ENCODE results near the gene CLIC5. TPM values are rescaled to one million over a fixed set of nuclear protein-coding genes. Genes with fewer than 3 reads are reported as not detected.

Gene CLIC5
- total RNA-seq, result 1 to 10 TPM in 3 of 4 donors, under 1 TPM in 1; 0.56 to 1.3 (median 1.2) TPM

DNA sequence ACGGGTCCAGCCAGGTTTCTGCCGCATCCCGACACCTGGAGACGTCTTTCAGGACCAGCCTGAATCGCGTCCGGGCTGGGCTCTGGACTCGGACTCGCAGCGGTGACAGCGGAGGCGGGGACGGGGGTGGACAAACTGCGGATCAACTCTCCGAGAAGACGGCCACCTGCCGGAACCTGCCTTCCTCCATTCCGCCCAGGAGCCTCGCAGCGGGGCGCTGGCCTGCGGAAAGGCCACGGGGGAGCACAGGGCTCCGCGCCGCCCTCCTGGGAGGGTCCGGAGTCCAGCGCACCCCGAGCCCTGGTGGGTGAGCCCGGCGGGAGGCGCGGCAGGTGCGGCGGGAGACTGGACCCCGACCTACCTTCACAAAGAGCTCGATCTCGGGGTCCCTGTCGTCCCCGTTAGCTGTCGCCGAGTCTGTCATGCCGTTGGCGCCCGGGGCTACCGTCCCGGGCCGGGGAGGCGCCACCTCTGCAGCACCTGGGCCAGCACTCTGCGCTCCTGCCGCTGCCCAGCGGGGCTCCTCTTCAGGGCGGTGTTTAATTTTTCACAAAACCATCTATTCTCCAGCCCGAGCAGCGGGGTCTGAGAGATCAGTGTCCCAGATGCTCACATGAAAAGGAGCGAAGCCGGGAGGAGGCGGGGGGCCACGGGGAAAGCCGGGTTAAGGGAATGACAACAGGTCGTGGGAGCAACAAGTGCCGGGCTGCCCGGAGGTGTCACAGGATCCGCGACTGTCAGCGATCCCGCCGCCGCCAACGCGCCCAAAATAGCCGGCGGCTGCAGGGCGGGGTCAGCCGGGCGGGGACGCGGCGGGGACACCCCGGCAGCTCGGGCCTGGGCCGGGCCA lies at the start of gene CLIC5:
TSS of gene CLIC5 (minus strand) at position 742 of the 850 bp plus-strand sequence. CDS start at position 424, 318 bp downstream.
- H3K9me3 ChIP-seq, result no peaks in the 10 kb centered on the region
- no peak for DNase-seq
- H3K36me3 ChIP-seq, result no peaks in the 10 kb centered on the region
- TF ChIP-seq POLR2A (IDR thresholded peaks at IDR 0.05), result peak in 1 of 4 donors; percentile 21
- TF ChIP-seq, protein P1, sequence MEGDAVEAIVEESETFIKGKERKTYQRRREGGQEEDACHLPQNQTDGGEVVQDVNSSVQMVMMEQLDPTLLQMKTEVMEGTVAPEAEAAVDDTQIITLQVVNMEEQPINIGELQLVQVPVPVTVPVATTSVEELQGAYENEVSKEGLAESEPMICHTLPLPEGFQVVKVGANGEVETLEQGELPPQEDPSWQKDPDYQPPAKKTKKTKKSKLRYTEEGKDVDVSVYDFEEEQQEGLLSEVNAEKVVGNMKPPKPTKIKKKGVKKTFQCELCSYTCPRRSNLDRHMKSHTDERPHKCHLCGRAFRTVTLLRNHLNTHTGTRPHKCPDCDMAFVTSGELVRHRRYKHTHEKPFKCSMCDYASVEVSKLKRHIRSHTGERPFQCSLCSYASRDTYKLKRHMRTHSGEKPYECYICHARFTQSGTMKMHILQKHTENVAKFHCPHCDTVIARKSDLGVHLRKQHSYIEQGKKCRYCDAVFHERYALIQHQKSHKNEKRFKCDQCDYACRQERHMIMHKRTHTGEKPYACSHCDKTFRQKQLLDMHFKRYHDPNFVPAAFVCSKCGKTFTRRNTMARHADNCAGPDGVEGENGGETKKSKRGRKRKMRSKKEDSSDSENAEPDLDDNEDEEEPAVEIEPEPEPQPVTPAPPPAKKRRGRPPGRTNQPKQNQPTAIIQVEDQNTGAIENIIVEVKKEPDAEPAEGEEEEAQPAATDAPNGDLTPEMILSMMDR (IDR thresholded peaks at IDR 0.05), result no peak
- 0 to 3% methylated on average over 5 to 12 of the region's 82 CpGs for WGBS, 2 donors
- H3K4me3 ChIP-seq, result peak within 1 kb of the TSS; percentile 25 to 72 (median 43)
- peaks cover 5 to 22% (median 10%) of the 10 kb centered on the region in 3 donors for H3K4me1 ChIP-seq
- peak within 1 kb of the TSS; percentile 3 to 74 (median 36) for H3K27ac ChIP-seq
- intact Hi-C loops (cut with DNase I), result no loop called here
- H3K27me3 ChIP-seq, result peaks cover 6 to 55% (median 9%) of the 10 kb centered on the region in 4 donors

DNA sequence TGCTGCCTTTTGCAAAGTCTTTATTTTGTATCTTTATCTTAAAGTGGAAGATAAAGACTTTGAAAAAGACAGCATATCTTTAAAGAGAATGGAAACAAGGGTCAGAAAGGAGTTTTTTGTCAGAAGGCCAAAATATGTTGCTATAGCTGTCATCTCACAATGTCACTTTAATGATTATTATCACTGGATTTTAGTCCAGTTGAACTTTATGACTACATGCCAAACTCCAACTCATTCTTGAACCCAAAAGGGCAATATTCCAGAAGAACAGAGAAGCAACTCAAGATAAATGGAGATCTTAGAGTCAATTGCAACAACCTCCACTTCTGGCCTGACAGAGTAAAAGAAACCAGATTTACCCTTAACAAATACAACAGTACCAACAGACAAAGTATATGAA lies 47.3 kb upstream of the CLIC5 start:
- H3K9me3 ChIP-seq, result no peaks in the 10 kb centered on the region
- no peak overlapping the region for H3K27ac ChIP-seq
- no peak for DNase-seq
- H3K4me3 ChIP-seq, result no peak overlapping the region
- H3K27me3 ChIP-seq, result no peaks in the 10 kb centered on the region
- intact Hi-C loops (cut with DNase I), result no loop called here
- no peaks in the 10 kb centered on the region for H3K4me1 ChIP-seq
- TF ChIP-seq POLR2A (IDR thresholded peaks at IDR 0.05), result no peak
- TF ChIP-seq, protein P1 (IDR thresholded peaks at IDR 0.05), result no peak
- H3K36me3 ChIP-seq, result no peaks in the 10 kb centered on the region

DNA sequence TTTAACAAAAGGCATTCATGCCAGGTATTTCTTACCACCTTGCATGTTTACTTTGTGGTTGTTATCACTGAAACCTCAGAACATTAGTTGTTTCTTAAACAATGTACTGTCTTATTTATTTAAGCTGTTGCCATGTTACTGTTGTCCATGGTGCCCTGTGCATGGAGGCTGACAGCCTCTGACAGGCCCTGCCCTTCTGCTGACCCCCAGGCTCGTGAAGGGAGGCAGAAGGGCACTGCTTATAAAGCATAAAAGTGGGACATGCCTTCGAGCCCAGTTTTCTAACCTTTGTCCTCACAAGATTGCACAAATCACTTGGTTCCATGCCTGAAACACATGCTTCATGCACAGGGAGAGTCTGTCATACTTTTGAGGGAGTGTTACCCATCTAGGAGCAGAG lies 46.7 kb upstream of the CLIC5 start:
- WGBS, 2 donors, result 25 to 31% methylated on average over 2 of the region's 2 CpGs
- no peak for DNase-seq
- no peaks in the 10 kb centered on the region for H3K27me3 ChIP-seq
- no peaks in the 10 kb centered on the region for H3K36me3 ChIP-seq
- H3K4me3 ChIP-seq, result no peak overlapping the region
- TF ChIP-seq, protein P1 (IDR thresholded peaks at IDR 0.05), result no peak
- TF ChIP-seq POLR2A (IDR thresholded peaks at IDR 0.05), result no peak
- H3K27ac ChIP-seq, result no peak overlapping the region
- H3K4me1 ChIP-seq, result no peaks in the 10 kb centered on the region
- intact Hi-C loops (cut with DNase I), result no loop called here
- no peaks in the 10 kb centered on the region for H3K9me3 ChIP-seq

DNA sequence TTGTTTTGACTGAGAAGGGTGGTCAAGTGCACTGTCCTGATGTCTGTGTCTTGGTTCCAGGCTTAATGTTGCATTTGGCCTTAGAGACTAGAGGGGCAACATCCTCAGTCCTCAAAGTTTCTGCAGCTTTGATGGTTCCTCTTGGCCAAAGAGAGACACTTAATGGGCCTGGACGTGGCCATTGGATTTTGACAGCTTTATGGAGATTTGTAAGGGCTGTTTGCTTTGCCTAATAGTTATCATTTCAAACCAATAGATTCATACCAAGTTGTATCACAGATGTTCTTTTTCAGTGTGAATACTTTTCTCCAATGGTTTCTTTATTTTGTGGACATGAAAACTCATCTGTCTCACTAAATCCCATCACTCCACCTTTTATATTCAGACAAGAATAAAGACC lies 45.8 kb upstream of the CLIC5 start:
- TF ChIP-seq, protein P1 (IDR thresholded peaks at IDR 0.05), result no peak
- TF ChIP-seq POLR2A (IDR thresholded peaks at IDR 0.05), result no peak
- intact Hi-C loops (cut with DNase I), result no loop called here
- 36 to 67% methylated on average over 1 of the region's 1 CpG for WGBS, 2 donors
- H3K4me1 ChIP-seq, result no peaks in the 10 kb centered on the region
- no peak overlapping the region for H3K4me3 ChIP-seq
- H3K36me3 ChIP-seq, result no peaks in the 10 kb centered on the region
- H3K9me3 ChIP-seq, result no peaks in the 10 kb centered on the region
- DNase-seq, result no peak
- H3K27ac ChIP-seq, result no peak overlapping the region
- H3K27me3 ChIP-seq, result no peaks in the 10 kb centered on the region

DNA sequence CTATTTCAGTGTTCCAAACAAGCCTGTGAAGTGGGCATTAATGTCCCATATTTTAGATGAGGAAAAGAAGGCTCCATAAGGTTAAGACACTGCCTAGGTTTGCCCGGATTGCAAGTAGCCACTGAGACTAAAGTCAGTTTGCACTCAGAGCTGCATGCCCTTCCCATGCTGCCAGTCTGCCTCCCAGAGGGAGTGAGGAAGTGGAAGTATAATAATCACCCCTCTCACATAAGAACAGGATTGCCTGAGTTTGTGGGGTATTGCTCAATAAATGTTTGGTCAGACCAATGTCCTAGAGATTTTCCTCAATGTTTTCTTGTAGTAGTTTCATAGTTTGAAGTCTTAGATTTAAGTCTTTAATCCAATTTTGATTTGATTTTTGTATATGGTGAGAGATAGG lies 43.9 kb upstream of the CLIC5 start:
- intact Hi-C loops (cut with DNase I), result no loop called here
- H3K4me1 ChIP-seq, result no peaks in the 10 kb centered on the region
- TF ChIP-seq POLR2A (IDR thresholded peaks at IDR 0.05), result no peak
- TF ChIP-seq, protein P1 (IDR thresholded peaks at IDR 0.05), result no peak
- no peaks in the 10 kb centered on the region for H3K27me3 ChIP-seq
- H3K36me3 ChIP-seq, result no peaks in the 10 kb centered on the region
- no peak overlapping the region for H3K4me3 ChIP-seq
- 89 to 90% methylated on average over 1 of the region's 1 CpG for WGBS, 2 donors
- no peak overlapping the region for H3K27ac ChIP-seq
- no peak for DNase-seq
- no peaks in the 10 kb centered on the region for H3K9me3 ChIP-seq

Data from esophagus squamous epithelium (tissue), 5 donors.